ENCODE data around the gene TATDN3.

Gene TATDN3

GRCh38 chr1:212814537-212815334, 23.0 kb downstream of the TATDN3 start:
- Histone ChIP-seq H3K9me3 (replicated peaks; ENCODE audit: low read length) (no peaks in the 10 kb centered on the region), H3K36me3 (ENCODE audit: insufficient read depth, low read length) (no peaks in the 10 kb centered on the region), H3K27me3 (ENCODE audit: control insufficient read depth, insufficient read depth, low read length) (no peaks in the 10 kb centered on the region), H3K4me2 (ENCODE audit: low read length) (no peak overlapping the region), H3K4me3 (ENCODE audit: low read length) (no peak overlapping the region), H3K9ac (ENCODE audit: low read depth, low read length) (no peak overlapping the region), H3K4me1 (ENCODE audit: control insufficient read depth, insufficient read depth, low read length) (peaks cover 7% of the 10 kb centered on the region)

- no peak overlapping the region for H3K4me3 ChIP-seq (ENCODE audit: low read length)
- H3K36me3 ChIP-seq (ENCODE audit: insufficient read depth, low read length) = no peaks in the 10 kb centered on the region
- no peaks in the 10 kb centered on the region for H3K9me3 ChIP-seq (replicated peaks; ENCODE audit: low read length)
- H3K4me1 ChIP-seq (ENCODE audit: control insufficient read depth, insufficient read depth, low read length) = peaks cover 7% of the 10 kb centered on the region
- no peaks in the 10 kb centered on the region for H3K27me3 ChIP-seq (ENCODE audit: control insufficient read depth, insufficient read depth, low read length)
- no peak overlapping the region for H3K9ac ChIP-seq (ENCODE audit: low read depth, low read length)
- H3K4me2 ChIP-seq (ENCODE audit: low read length) = no peak overlapping the region
Measured at GRCh38 chr1:212816567-212817278, 25.0 kb downstream of the TATDN3 start.

GRCh38 chr1:212819726-212820125, 28.0 kb downstream of the TATDN3 start:
- Histone ChIP-seq H3K27me3 (ENCODE audit: control insufficient read depth, insufficient read depth, low read length) (no peaks in the 10 kb centered on the region), H3K9ac (ENCODE audit: low read depth, low read length) (no peak overlapping the region), H3K4me3 (ENCODE audit: low read length) (no peak overlapping the region), H3K4me1 (ENCODE audit: control insufficient read depth, insufficient read depth, low read length) (peaks cover 7% of the 10 kb centered on the region), H3K36me3 (ENCODE audit: insufficient read depth, low read length) (no peaks in the 10 kb centered on the region), H3K9me3 (replicated peaks; ENCODE audit: low read length) (no peaks in the 10 kb centered on the region), H3K4me2 (ENCODE audit: low read length) (no peak overlapping the region)

GRCh38 chr1:212820969-212821368, 29.3 kb downstream of the TATDN3 start:
- peaks cover 7% of the 10 kb centered on the region for H3K4me1 ChIP-seq (ENCODE audit: control insufficient read depth, insufficient read depth, low read length)
- no peak overlapping the region for H3K4me3 ChIP-seq (ENCODE audit: low read length)
- H3K9me3 ChIP-seq (replicated peaks; ENCODE audit: low read length) = peaks cover 5% of the 10 kb centered on the region
- no peak overlapping the region for H3K4me2 ChIP-seq (ENCODE audit: low read length)
- H3K9ac ChIP-seq (ENCODE audit: low read depth, low read length) = no peak overlapping the region
- no peaks in the 10 kb centered on the region for H3K27me3 ChIP-seq (ENCODE audit: control insufficient read depth, insufficient read depth, low read length)
- no peaks in the 10 kb centered on the region for H3K36me3 ChIP-seq (ENCODE audit: insufficient read depth, low read length)

- no peaks in the 10 kb centered on the region for H3K27me3 ChIP-seq (ENCODE audit: control insufficient read depth, insufficient read depth, low read length)
- peaks cover 7% of the 10 kb centered on the region for H3K9me3 ChIP-seq (replicated peaks; ENCODE audit: low read length)
Measured at GRCh38 chr1:212822956-212823355, 31.3 kb downstream of the TATDN3 start.

GRCh38 chr1:212824201-212824600, 32.5 kb downstream of the TATDN3 start:
- peaks cover 7% of the 10 kb centered on the region for H3K9me3 ChIP-seq (replicated peaks; ENCODE audit: low read length)
- no peaks in the 10 kb centered on the region for H3K36me3 ChIP-seq (ENCODE audit: insufficient read depth, low read length)
- H3K4me2 ChIP-seq (ENCODE audit: low read length) = no peak overlapping the region
- H3K27me3 ChIP-seq (ENCODE audit: control insufficient read depth, insufficient read depth, low read length) = no peaks in the 10 kb centered on the region
- no peaks in the 10 kb centered on the region for H3K4me1 ChIP-seq (ENCODE audit: control insufficient read depth, insufficient read depth, low read length)
- no peak overlapping the region for H3K9ac ChIP-seq (ENCODE audit: low read depth, low read length)
- no peak overlapping the region for H3K4me3 ChIP-seq (ENCODE audit: low read length)

More at GRCh38 chr1:212822956-212823355, 31.3 kb downstream of the TATDN3 start:
- Histone ChIP-seq H3K4me1 (ENCODE audit: control insufficient read depth, insufficient read depth, low read length) (no peaks in the 10 kb centered on the region), H3K4me2 (ENCODE audit: low read length) (no peak overlapping the region), H3K9ac (ENCODE audit: low read depth, low read length) (no peak overlapping the region), H3K4me3 (ENCODE audit: low read length) (no peak overlapping the region), H3K36me3 (ENCODE audit: insufficient read depth, low read length) (no peaks in the 10 kb centered on the region)

- Histone ChIP-seq H3K9ac (ENCODE audit: low read depth, low read length) (no peak overlapping the region), H3K4me3 (ENCODE audit: low read length) (no peak overlapping the region), H3K4me1 (ENCODE audit: control insufficient read depth, insufficient read depth, low read length) (no peaks in the 10 kb centered on the region), H3K27me3 (ENCODE audit: control insufficient read depth, insufficient read depth, low read length) (no peaks in the 10 kb centered on the region), H3K9me3 (replicated peaks; ENCODE audit: low read length) (peaks cover 7% of the 10 kb centered on the region), H3K36me3 (ENCODE audit: insufficient read depth, low read length) (no peaks in the 10 kb centered on the region), H3K4me2 (ENCODE audit: low read length) (no peak overlapping the region)
Measured at GRCh38 chr1:212825798-212826452, 34.2 kb downstream of the TATDN3 start.

GRCh38 chr1:212827171-212827776, 35.6 kb downstream of the TATDN3 start:
- H3K4me2 ChIP-seq (ENCODE audit: low read length) = no peak overlapping the region
- H3K36me3 ChIP-seq (ENCODE audit: insufficient read depth, low read length) = no peaks in the 10 kb centered on the region
- H3K4me3 ChIP-seq (ENCODE audit: low read length) = no peak overlapping the region
- no peak overlapping the region for H3K9ac ChIP-seq (ENCODE audit: low read depth, low read length)
- H3K4me1 ChIP-seq (ENCODE audit: control insufficient read depth, insufficient read depth, low read length) = no peaks in the 10 kb centered on the region
- H3K27me3 ChIP-seq (ENCODE audit: control insufficient read depth, insufficient read depth, low read length) = no peaks in the 10 kb centered on the region
- H3K9me3 ChIP-seq (replicated peaks; ENCODE audit: low read length) = peaks cover 7% of the 10 kb centered on the region

- no peak overlapping the region for H3K9ac ChIP-seq (ENCODE audit: low read depth, low read length)
- H3K4me2 ChIP-seq (ENCODE audit: low read length) = no peak overlapping the region
- H3K27me3 ChIP-seq (ENCODE audit: control insufficient read depth, insufficient read depth, low read length) = no peaks in the 10 kb centered on the region
- no peaks in the 10 kb centered on the region for H3K4me1 ChIP-seq (ENCODE audit: control insufficient read depth, insufficient read depth, low read length)
- no peak overlapping the region for H3K4me3 ChIP-seq (ENCODE audit: low read length)
- H3K9me3 ChIP-seq (replicated peaks; ENCODE audit: low read length) = peaks cover 7% of the 10 kb centered on the region
- no peaks in the 10 kb centered on the region for H3K36me3 ChIP-seq (ENCODE audit: insufficient read depth, low read length)
Measured at GRCh38 chr1:212827831-212828278, 36.2 kb downstream of the TATDN3 start.

GRCh38 chr1:212828395-212828794, 36.7 kb downstream of the TATDN3 start:
- no peaks in the 10 kb centered on the region for H3K4me1 ChIP-seq (ENCODE audit: control insufficient read depth, insufficient read depth, low read length)
- peaks cover 7% of the 10 kb centered on the region for H3K9me3 ChIP-seq (replicated peaks; ENCODE audit: low read length)
- H3K27me3 ChIP-seq (ENCODE audit: control insufficient read depth, insufficient read depth, low read length) = no peaks in the 10 kb centered on the region
- H3K4me2 ChIP-seq (ENCODE audit: low read length) = no peak overlapping the region
- H3K9ac ChIP-seq (ENCODE audit: low read depth, low read length) = no peak overlapping the region
- no peak overlapping the region for H3K4me3 ChIP-seq (ENCODE audit: low read length)
- no peaks in the 10 kb centered on the region for H3K36me3 ChIP-seq (ENCODE audit: insufficient read depth, low read length)

Measured in skeletal muscle satellite cell (primary cell).